Aorta (tissue), 5 donors: ENCODE measurements around the gene SLCO2A1. TPM values are rescaled to one million over a fixed set of nuclear protein-coding genes. Genes with fewer than 3 reads are reported as not detected.

Experiments
- ATAC-seq: fragments of 200-7000 bp; cut with Tn5 transposase; one replicate; pipeline ENCODE4 v1.9.1; 2022; ENCODE audit warnings: moderate library complexity; ENCODE audit not compliant: low FRiP score
- DNase-seq, 2 donors: peaks; one replicate each; pipeline ENCODE4 v3.0.0-alpha.2; 2020
- H3K27ac ChIP-seq, 2 donors: one replicate each; pipeline ENCODE4 v1.5.1; 2013; ENCODE audit warnings: low read length in 2 of 2, mild to moderate bottlenecking in 2 of 2, moderate library complexity in 2 of 2, control low read depth in 1 of 2, inconsistent platforms in 1 of 2, low read depth in 1 of 2
- H3K27me3 ChIP-seq, 2 donors: one replicate each; pipeline ENCODE4 v1.6.1; 2013; ENCODE audit warnings: control low read depth in 1 of 2, low read length in 1 of 2, mild to moderate bottlenecking in 1 of 2, moderate library complexity in 1 of 2; ENCODE audit not compliant: insufficient read depth in 2 of 2, control insufficient read depth in 1 of 2
- H3K36me3 ChIP-seq, 2 donors: one replicate each; pipeline ENCODE4 v1.6.1; 2013; ENCODE audit warnings: control low read depth in 1 of 2, low read length in 1 of 2, mild to moderate bottlenecking in 1 of 2; ENCODE audit not compliant: insufficient read depth in 2 of 2, control insufficient read depth in 1 of 2
- H3K4me1 ChIP-seq, 2 donors: one replicate each; pipeline ENCODE4 v1.6.1; 2013; ENCODE audit warnings: low read length in 2 of 2, control low read depth in 1 of 2, mild to moderate bottlenecking in 1 of 2, moderate library complexity in 1 of 2; ENCODE audit not compliant: insufficient read depth in 2 of 2, control insufficient read depth in 1 of 2
- H3K4me3 ChIP-seq, 2 donors: one replicate each; pipeline ENCODE4 v1.5.1; 2013; ENCODE audit warnings: low read length in 2 of 2, control low read depth in 1 of 2, mild to moderate bottlenecking in 1 of 2
- H3K9me3 ChIP-seq: one replicate; pipeline ENCODE4 v1.6.1; 2013; ENCODE audit warnings: mild to moderate bottlenecking, low read length; ENCODE audit not compliant: control insufficient read depth
- WGBS, 2 donors: extraction: QIAGEN DNeasy Blood & Tissue Kit; methylation state at CpG; one replicate each; pipeline ENCODE4 v1.1.7; 2013; 5-methylcytosine and 5-hydroxymethylcytosine counted together
- intact Hi-C, 2 donors: fragments of 100-400 bp; cut with DNase I; formaldehyde crosslinking; loops; one replicate each; pipeline versions ENCODE4 v1.14.2 to v1.15.0; 2022
- polyA plus RNA-seq, 2 donors: library from polyadenylated mRNA; stranded (reverse); fragments of 200-250 nt; gene quantifications; one replicate each; pipeline ENCODE4 v1.2.3, GENCODE V29; 2013
- total RNA-seq, 2 donors: library from RNA; stranded (reverse); fragmentation: NEBNext Ultra II Directional; extraction: Animal tissue kit (Norgen Biotek cat#: 25700); gene quantifications; one replicate each; pipeline ENCODE4 v1.2.1, GENCODE V29; 2021
- donor health status: healthy with polysubstance abuse.
- donor health status: Bipolar disorder and iron deficiency.
- donor health status: DM: no; HTN: no; CAD: no.
- donor health status: DM: no; HTN: no; CAD: no.
- donor health status: DM: yes; HTN: yes; CAD: no.

The SLCO2A1 gene
- total and polyA plus RNA-seq, 4 donors, result 0.25 to 101 (median 49.8) TPM

DNA sequence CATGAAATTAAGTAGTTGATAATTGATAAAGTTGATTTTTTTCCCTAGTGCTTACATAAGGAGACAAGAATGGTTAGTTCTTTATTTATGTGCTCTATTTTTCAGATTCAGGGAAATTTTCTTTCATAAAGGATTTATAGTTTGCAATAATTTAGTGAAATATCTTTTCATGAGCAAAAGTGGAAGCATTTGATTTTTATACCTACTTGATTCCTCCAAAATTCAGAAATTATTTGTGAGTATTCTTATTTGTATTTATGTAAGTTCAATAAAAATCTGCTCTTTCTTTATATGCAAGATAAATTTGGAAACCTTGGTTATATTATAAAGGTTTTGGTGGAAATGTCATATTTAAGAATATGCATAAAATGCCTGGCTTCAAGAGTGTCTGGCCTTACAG, 14.7 kb upstream of the SLCO2A1 start:
- DNase-seq (no peak), ATAC-seq (no peak)
- no peaks in the 10 kb centered on the region for H3K4me1 ChIP-seq
- H3K27me3 ChIP-seq, result no peaks in the 10 kb centered on the region
- intact Hi-C loops, result no loop called here
- no peak overlapping the region for H3K27ac ChIP-seq
- H3K4me3 ChIP-seq, result no peak overlapping the region
- no peaks in the 10 kb centered on the region for H3K36me3 ChIP-seq
- peaks cover 1% of the 10 kb centered on the region for H3K9me3 ChIP-seq

DNA sequence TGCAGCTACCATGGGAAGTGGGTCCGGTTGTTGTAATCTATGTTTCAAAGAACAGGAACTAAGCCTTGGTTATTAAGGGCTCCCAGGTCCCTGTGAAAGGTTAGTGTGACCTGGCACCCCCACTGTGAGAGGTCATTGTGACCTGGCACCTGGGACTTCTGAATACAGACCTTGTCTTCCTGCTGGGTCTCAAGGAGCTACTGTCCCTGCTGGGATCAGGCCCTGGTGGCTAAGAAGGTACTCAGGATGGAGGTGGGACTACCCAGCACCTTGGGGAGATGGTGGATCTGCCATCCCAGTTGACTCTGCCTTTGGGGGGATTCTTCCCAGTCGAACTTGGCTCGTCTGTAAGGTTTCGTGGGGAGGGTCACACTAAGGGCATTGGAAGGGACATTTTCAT, 10.3 kb upstream of the SLCO2A1 start:
- ATAC-seq (no peak), DNase-seq (no peak)
- no peak overlapping the region for H3K27ac ChIP-seq
- no peak overlapping the region for H3K4me3 ChIP-seq
- no peaks in the 10 kb centered on the region for H3K27me3 ChIP-seq
- no peaks in the 10 kb centered on the region for H3K36me3 ChIP-seq
- intact Hi-C loops, result no loop called here
- 91 to 93% methylated on average over 4 of the region's 4 CpGs for WGBS, 2 donors
- H3K9me3 ChIP-seq, result no peaks in the 10 kb centered on the region
- no peaks in the 10 kb centered on the region for H3K4me1 ChIP-seq

DNA sequence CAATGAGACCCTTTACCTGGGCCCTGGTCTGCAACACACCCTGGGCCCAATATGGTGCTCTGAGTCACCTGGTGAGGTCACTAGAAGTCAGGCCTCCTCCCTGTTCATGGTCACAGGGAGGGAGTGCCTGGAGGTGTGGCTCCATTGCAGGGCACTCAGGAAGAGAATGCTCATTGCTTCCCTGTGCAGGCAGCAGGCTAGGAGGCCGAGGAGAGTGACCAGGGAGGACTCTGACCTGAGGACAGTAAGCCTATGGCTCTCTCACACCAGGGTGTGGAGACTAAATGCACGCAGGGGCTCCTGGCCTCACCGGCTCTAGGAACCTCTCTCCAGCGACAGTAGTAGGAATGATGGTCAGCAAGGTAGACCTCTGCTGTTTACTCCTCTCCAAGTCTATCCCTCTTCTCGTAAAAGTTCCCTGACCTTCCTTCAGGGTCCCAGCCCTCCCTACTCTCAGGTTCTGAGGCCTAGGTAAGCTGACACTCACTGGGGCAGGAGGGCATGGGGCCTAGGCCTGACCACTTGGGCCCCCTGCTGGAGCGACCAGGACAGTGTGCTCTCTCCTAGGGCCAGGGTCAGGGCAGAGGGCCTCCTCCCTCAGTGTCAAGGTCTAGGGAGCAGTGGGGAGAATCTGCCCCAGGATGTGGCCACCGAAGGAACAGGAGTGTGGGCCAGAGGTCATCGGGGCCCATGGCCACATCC, 9.6 kb upstream of the SLCO2A1 start:
- intact Hi-C loops, result loop anchor here in 1 of 2 donors (5.0 kb wide), 1 partner anchor 107 kb away; no protein-coding TSS in a partner anchor
- WGBS, 2 donors, result 86 to 90% methylated on average over 8 of the region's 8 CpGs
- ATAC-seq, result peak; percentile 67

DNA sequence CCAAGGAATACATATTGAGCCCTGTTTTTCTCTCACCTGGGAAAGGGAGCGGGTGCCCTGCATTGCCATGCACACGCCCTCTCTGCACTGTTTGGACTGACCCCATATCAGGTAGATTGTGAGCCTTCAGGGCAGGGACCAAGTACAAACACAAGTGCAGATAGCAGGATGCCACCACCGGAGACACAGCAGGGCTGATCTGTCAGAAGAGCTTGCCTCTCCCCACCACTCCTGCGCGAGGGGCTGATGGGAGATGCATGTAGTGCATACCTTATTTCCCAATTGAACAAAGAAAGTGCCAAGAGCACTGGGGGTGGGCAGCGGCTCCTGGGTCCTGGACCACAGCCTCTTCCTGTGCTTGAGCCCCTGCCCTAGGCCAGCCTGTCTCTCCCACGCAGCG, 9.0 kb upstream of the SLCO2A1 start:
- ATAC-seq (no peak), DNase-seq (no peak)
- Histone ChIP-seq H3K4me1 (no peaks in the 10 kb centered on the region), H3K27ac (no peak overlapping the region), H3K27me3 (no peaks in the 10 kb centered on the region), H3K36me3 (no peaks in the 10 kb centered on the region), H3K4me3 (no peak overlapping the region), H3K9me3 (no peaks in the 10 kb centered on the region)
- 88 to 95% methylated on average over 8 of the region's 8 CpGs for WGBS, 2 donors
- intact Hi-C loops, result loop anchor here in 1 of 2 donors (5.0 kb wide), 1 partner anchor 106 kb away; no protein-coding TSS in a partner anchor

More for the DNA sequence above, 9.6 kb upstream of the SLCO2A1 start:
- H3K9me3 ChIP-seq, result no peaks in the 10 kb centered on the region
- H3K36me3 ChIP-seq, result no peaks in the 10 kb centered on the region
- no peak for DNase-seq
- H3K27ac ChIP-seq, result no peak overlapping the region
- no peak overlapping the region for H3K4me3 ChIP-seq
- H3K4me1 ChIP-seq, result no peaks in the 10 kb centered on the region
- no peaks in the 10 kb centered on the region for H3K27me3 ChIP-seq

DNA sequence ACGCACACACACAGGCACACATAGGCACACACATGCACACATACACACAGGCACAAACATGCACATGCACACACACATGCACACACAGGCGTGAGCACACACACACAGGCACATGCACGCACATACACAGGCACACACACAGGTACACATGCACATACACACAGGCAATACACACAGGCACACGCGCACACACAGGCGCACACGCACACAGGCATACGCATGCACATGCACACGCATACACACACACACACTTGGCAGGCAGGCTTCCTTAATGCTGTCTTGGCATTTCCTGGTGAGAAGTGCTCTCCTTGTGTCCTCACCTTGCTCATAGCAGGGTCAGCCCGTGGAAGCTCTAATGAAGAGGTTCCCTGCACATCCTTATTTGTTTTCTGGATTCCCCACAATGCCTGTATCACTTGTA, 8.4 kb upstream of the SLCO2A1 start:
- Histone ChIP-seq H3K4me3 (no peak overlapping the region), H3K27me3 (no peaks in the 10 kb centered on the region), H3K9me3 (no peaks in the 10 kb centered on the region), H3K4me1 (no peaks in the 10 kb centered on the region), H3K36me3 (no peaks in the 10 kb centered on the region), H3K27ac (no peak overlapping the region)
- ATAC-seq (no peak), DNase-seq (no peak)
- 74 to 75% methylated on average over 9 to 10 of the region's 10 CpGs for WGBS, 2 donors
- intact Hi-C loops, result loop anchor here in 1 of 2 donors (5.0 kb wide), 1 partner anchor 106 kb away; no protein-coding TSS in a partner anchor

DNA sequence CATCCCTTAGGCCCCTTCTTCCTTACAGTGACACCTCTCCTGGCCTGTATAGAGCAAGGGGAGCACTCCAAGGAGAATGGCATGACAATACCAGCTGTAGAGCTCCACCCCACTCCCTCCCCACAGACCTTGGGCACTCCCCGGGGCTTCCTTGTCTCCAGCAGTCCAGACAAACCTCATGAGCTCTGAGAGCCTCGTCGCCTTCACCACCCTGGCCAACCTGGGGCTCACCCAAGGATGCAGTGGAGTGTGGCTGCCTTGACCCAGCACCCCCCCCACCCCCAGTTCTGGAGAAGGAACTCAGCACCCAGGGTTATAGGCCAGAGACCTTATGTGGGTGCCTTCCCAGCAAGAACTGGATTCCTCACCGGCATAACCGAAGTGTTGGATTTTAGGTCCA, 7.4 kb upstream of the SLCO2A1 start:
- intact Hi-C loops, result loop anchor here in 1 of 2 donors (5.0 kb wide), 1 partner anchor 105 kb away; no protein-coding TSS in a partner anchor
- Histone ChIP-seq H3K4me1 (no peaks in the 10 kb centered on the region), H3K4me3 (no peak overlapping the region), H3K9me3 (no peaks in the 10 kb centered on the region), H3K27me3 (no peaks in the 10 kb centered on the region), H3K36me3 (no peaks in the 10 kb centered on the region), H3K27ac (no peak overlapping the region)
- WGBS, 2 donors, result 73 to 85% methylated on average over 5 of the region's 5 CpGs
- DNase-seq (no peak), ATAC-seq (no peak)

DNA sequence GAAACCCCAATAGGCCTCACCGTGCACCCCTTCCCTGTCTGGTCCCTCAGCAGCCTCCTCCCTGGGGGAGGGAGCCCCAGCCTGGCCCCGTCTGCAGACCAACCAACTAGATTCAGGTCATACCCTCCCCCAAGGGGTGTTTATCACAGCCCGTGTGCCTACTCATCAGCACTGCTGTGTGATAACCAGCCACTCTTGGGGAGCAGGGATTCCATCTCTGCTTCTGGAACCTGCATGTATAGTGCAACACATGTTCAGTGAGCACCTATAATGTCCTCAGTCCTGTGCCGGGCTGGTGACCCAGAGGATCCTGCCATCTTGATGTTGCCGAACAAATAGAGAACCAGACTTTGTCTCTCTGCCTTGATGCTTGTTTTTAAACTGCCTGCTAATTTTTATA, 6.6 kb upstream of the SLCO2A1 start:
- H3K27ac ChIP-seq, result no peak overlapping the region
- intact Hi-C loops, result loop anchor here in 1 of 2 donors (5.0 kb wide), 1 partner anchor 104 kb away; no protein-coding TSS in a partner anchor
- H3K9me3 ChIP-seq, result no peaks in the 10 kb centered on the region
- no peak overlapping the region for H3K4me3 ChIP-seq
- DNase-seq (no peak), ATAC-seq (no peak)
- no peaks in the 10 kb centered on the region for H3K4me1 ChIP-seq
- H3K27me3 ChIP-seq, result no peaks in the 10 kb centered on the region
- no peaks in the 10 kb centered on the region for H3K36me3 ChIP-seq
- 90 to 96% methylated on average over 5 of the region's 5 CpGs for WGBS, 2 donors

DNA sequence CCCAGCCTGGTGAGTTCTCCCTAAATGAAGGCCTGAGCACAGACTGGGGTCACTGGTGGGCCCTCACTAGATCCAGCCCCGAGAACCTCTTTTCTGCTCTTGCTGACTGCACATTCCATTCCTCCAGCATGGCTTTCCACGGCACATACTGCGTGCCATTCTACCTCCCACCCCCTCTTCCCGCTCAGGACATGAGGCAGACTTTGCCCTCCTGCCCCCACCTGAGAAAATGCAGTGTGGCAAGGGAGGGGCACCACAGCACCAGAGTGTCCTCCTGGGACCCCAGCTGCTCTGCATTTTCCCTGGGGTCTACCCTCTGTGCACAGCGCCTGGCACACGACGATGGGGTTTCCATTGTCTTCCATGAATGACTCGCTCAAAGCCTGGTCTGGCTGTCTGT, 6.1 kb upstream of the SLCO2A1 start:
- intact Hi-C loops, result loop anchor here in 1 of 2 donors (5.0 kb wide), 1 partner anchor 104 kb away; no protein-coding TSS in a partner anchor
- Histone ChIP-seq H3K4me1 (no peaks in the 10 kb centered on the region), H3K4me3 (no peak overlapping the region), H3K27me3 (no peaks in the 10 kb centered on the region), H3K27ac (no peak overlapping the region), H3K9me3 (no peaks in the 10 kb centered on the region), H3K36me3 (no peaks in the 10 kb centered on the region)
- DNase-seq (no peak), ATAC-seq (no peak)
- WGBS, 2 donors, result 92 to 93% methylated on average over 8 of the region's 8 CpGs
